Stimulated activated CD8-positive, alpha-beta memory T cell treated with anti-CD3 and anti-CD28 coated beads, Interleukin-2, amount 100 ng/mL, for 48 hours (primary cell): Measurements from ENCODE around the gene CAMSAP1.
"Not testable (repeated sequence)": the region's sequence is repeated elsewhere in the genome, so short reads cannot be mapped to it uniquely, and the experiment has no call there.

Experiments
- DNase-seq, 2 donors: peaks; one replicate each; pipeline ENCODE4 v3.0.0-alpha.2; 2020; ENCODE audit warnings: low read depth in 2 of 2

CAMSAP1 gene

DNA sequence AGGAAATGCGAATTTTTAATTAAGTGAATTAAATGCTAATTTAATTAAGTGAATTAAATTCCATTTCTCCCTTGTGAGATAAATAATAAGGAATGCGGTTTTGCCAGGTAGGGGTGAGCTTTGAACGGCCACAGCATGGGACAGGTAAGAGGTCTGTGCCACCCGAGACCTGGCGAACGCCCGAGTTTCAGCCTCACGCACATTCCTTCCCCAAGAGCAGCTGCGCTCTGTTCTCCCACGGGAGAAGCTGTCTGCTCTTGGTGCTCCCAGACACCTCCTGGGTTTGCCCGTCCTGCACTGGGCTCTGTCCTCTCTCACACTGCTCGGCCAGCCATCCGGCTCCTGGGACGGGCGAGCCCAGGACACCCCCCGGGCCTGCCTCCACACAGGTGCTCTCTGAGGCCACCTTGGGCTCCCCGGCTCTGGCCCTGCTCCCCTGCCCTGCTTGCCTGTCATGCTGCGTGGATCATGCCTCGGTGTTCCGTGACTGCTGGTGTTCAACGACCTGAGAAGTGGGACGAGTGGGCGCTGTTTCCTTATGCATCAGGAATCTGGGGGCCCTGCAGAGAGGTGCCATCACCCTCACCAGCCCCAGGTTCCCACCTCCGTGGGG lies 13.7 kb upstream of the CAMSAP1 start:
- DNase-seq = no peak

DNA sequence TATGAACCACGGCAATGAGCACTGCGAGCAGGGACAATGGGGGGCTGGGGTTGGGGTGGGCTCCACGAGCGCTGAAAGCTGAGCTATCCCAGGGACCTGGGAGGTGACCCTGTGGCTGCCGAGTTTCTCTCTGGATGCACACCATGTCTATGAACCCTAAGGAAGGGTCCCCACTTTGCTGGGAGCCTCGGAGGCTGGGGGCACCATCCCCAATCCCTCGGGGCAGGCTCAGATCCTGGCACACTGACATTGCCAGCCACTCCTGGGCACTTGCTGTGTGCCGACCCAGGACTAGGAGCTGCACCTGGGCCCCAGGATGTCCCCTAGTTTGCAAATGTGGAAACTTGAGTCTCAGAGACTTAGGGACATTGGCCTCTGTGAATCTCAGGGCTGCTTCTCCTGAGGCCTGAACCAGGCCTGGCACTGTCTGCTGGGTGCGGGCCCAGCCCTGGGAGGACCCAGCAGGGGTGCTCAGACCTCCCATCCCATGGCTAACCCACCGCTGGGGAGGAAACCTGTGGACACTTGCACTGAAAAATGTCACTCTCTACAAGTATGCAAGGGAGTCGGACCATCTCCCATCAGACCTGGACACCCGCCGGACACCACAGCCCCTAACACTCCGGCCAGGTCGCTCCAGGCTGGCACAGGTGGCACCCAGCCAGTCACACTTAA lies 13.0 kb upstream of the CAMSAP1 start:
- no peak for DNase-seq

DNA sequence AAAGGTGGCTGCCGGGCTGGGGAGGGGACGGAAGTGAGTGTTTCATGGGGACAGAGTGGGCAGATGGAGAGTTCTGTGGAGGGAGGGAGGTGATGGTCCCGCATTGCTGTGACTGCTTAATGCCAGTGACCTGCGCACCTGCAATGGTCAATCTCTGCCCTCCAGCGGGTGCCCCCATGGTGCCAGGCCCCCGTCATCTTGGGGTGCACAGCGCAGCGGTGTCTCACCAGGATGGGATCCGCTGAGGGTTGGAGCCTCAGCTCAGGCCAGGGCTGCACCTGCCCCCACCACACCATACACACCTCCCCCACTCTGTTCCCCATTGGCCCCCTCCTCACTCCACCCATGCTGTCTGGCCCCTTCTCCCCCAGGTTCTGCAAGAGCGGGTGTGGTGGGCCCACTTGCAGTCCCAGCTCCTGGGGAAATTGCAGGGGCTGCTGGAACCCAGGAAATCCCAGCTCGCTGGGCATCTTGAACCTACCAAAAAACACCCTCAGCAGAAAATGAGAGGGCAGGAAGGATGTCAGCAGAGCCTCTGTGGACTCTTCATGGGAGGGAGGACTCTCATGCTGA lies 12.1 kb upstream of the CAMSAP1 start:
- DNase-seq = no peak

DNA sequence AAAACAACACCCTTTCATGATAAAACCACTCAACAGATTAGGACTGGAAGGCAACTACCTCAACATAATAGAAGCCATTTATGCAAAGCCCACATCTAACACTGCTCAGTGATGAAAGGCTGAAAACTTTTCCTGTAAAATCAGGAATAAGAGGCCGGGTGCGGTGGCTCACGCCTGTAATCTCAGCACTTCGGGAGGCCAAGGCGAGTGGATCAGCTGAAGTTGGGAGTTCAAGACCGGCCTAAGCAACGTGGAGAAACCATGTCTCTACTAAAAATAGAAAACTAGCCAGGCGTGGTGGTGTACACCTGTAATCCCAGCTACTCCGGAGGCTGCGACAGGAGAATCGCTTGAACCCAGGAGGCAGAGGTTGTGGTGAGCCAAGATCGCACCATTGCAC lies 8.9 kb upstream of the CAMSAP1 start:
- DNase-seq = not testable (repeated sequence)

DNA sequence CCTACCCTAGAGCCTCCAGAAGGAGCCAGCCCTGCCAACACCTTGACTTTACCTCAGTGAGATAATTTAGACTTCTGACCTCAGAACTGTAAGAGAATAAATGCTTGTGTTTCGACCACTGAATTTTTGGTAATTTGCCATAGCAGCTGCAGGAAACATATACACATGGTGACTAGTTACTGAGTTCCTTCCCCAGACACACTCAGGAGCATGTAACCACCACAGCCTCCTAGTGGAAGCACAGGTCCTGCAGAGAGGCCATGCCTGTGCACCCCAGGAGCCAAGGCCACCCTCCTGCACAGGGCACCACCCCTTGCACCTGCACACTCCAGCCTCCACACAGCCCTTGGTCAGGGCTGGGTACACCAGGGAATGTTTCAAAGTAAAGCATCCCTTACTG lies 7.6 kb upstream of the CAMSAP1 start:
- DNase-seq = no peak

DNA sequence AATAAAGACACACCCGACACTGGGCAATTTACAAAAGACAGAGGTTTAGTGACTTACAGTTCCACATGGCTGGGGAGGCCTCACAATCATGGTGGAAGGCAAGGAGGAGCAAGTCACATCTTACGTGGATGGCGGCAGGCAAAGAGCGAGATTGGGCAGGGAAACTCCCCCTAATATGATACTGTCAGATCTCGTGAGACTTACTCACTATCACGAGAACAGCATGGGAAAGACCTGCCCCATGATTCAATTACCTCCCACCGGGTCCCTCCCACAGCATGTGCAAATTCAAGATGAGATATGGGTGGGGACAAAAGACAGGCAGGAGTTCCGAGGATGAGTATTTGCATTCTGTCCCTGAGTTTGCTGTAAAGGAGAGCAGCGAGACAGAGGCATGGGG lies 3.9 kb upstream of the CAMSAP1 start:
- DNase-seq = not testable (repeated sequence)

DNA sequence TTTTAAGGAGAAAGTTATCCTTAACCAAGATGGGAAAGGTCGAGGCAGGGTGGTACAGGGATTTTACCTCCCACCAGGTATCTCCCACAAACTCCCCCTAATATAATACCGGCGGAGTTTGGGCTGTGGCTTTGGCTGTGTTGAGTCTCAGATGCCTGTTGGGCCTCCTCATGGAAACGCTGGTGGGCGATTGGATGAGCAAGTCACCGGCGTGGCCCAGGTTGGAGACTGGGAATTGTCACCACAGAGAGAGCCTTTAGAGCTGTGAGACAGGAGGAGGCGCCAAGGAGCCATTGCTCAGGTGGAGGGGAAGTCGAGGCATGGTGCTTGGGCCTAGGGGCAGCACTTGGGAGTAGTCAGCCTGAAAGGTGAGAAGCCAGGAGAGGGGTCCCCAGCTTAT lies 3.4 kb upstream of the CAMSAP1 start:
- no peak for DNase-seq

DNA sequence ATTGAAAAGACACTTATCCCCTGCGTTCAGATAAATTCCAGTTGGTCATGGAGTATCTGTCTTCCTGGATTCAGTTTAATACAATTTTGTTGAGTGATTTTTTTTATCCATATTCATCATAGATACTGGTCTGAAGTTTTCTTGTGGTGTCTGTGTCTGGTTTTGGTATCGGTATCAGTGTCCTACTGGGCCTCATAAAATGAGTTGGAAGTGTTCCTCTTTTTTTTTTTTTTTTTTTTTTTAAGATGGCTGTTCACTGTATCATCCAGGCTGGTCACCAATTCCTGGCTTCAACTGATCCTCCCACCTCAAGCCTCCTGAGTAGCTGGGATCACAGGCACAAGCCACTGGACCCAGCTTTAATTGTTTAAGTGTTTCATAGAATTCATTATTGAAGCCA lies 2.9 kb upstream of the CAMSAP1 start:
- DNase-seq = no peak

DNA sequence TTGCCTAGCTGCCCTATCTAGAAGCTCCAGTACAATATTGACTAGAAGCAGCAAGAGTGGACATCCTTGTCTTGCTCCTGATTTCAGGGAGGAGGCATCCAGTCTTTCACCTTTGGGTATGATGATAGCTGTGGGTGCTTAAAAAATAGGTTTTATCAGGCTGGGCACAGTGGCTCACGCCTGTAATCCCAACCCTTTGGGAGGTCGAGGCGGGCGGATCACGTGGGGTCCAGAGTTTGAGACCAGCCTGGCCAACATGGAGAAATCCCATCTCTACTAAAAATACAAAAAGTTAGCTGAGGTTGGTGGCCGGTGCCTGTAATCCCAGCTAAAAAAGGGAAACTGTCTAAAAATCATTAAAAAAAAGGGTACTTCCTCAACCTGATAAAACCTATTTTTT lies 2.0 kb upstream of the CAMSAP1 start:
- no peak for DNase-seq

DNA sequence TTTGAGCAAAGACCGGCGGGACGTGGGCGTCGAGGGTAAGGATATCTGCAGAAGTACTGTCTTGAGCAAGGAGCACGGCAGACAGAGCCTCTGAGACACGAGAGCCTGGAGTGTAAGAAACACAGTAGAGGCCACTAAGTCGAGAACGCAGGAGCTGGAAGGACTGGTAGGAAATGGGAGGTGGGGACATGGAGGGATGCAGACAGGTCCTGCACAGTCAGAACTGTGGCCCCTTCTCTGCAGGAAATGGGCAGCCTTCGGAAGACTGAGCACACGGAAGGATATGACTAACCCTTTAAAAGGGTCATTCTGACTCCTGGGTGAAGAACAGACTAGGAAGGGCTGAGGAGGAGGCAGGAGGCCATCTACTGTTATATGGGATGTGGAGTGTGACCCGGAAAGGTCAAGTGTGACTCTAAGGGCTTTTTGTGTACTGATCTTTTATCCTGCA lies 1.4 kb upstream of the CAMSAP1 start:
- DNase-seq = no peak

DNA sequence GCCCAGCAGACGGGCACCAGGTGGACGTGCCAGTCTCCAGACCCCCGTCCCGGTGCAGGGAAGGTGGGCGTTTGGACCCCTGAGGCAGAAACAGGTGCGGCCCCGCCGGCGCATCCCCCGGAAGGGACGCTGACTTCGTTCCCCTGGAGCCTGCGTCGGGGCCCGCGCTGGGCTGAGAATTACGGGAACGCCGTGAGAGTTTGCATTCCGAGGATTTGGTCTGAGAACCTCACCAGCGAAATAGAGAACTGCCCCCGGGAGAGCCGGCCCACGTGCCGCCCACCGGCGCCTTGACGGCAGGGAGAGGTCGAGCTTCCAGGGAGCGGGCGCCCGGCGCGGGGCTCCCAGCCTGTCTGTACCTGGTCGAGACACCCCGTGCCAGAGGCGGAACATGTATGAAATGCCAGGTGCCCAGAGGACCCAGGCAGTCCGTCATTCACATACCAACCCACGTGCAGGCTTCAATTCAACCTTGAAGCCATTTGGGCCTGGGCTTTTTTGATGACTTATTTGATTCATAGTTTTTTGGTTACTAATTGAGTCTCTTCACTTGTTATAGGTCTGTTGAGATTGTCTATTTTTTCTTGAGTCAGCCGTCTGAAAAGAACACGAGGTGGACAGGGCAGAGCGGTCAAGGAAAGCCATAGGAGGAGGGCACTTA lies 877 bp upstream of the CAMSAP1 start:
- DNase-seq = no peak

DNA sequence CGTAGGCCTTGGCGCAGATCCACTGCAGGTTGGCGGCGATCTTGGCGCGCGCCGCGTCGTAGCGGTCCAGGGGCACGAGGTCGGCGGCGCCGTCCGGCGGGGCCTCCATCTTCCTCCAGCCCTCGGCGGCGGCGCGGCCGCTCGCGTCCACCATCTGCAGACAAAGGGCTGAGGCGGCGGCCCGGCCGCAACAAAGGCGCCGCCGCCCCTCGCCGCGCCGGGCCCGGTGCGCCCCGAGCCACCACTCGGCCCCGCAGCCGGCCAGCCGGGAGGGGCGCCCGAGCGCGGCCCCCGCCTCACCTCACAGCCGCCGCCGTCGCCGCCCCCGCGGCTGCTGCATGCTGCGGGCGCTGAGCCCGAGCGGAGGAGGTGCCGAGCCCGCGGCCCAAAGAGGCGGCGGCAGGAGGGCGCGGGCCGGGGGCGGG lies 328 bp downstream of the CAMSAP1 start:
- no peak for DNase-seq

DNA sequence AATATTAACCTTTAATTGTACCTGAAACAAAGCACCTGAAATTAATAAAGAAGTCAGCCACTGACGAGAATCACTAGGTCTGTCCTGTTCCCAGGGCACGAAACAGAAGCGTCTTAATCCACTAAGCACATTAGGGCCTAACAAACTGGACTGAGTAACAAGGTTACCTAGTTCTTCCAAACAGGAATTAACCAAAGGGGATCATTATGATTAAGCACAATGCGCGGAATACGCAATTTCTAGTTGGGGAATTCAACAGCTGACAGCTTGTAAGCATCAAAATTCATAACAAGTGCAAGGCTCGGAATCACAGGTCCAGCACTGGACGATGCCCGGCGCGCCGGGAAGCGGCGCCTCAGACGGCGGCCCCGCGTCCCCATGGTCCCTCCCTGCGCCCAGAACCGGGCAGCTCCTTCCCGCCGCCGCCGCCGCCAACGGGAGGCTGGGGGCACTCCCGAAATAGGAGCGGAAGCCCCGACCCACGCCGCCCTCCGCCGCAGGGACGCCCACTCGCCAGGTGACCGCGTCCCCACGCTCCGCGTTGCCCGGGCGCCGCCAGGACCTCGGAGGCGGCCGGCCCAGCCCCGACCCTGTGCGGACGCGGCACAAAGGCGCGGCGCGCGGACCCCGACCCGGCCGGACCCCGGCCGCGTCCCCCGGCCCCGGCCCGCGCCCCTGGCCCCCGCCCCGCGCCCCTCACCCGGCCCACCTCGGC lies 898 bp downstream of the CAMSAP1 start:
- DNase-seq = no peak

DNA sequence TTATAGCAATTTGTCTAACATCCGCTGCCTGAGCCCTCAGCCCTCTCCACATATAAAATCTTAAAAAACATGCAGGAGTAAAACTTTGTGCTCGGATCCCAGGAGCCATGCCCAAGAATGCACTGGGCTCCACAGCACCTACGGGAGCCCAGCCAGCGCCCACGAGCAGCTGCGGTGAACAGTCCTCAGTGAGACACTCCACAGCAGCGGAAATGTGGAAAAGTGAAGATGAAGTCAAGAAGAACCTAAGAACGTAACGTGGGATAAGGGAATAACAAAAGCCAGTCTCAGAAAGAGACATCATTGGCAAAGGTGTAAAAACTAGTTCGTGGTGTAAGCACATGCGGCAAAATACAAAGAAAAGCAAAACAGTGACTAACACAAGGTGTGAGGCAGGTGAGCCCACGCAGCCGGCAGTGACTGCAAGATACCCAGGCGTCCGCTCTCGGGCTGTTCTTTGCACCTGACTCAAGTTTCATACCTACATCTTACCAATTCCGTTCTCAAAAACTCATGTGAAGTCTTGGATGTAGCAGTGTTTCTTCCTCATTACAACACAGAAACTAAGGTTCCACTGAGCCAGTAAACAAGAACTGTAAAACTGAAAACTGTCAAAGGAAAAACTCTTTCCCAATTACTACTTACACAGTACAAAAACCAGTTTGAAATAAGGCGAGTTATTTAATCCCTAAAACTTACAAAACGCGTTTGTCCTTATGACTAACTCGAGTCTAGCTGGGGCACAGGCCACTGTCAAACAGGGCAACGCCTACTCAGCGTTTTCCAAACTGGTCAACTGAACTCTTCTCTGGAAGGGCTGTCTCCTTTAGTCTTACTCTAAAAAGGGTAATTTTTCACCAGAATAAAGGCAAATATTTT lies 1.7 kb downstream of the CAMSAP1 start:
- DNase-seq = peak in 1 of 2 donors; percentile 61

DNA sequence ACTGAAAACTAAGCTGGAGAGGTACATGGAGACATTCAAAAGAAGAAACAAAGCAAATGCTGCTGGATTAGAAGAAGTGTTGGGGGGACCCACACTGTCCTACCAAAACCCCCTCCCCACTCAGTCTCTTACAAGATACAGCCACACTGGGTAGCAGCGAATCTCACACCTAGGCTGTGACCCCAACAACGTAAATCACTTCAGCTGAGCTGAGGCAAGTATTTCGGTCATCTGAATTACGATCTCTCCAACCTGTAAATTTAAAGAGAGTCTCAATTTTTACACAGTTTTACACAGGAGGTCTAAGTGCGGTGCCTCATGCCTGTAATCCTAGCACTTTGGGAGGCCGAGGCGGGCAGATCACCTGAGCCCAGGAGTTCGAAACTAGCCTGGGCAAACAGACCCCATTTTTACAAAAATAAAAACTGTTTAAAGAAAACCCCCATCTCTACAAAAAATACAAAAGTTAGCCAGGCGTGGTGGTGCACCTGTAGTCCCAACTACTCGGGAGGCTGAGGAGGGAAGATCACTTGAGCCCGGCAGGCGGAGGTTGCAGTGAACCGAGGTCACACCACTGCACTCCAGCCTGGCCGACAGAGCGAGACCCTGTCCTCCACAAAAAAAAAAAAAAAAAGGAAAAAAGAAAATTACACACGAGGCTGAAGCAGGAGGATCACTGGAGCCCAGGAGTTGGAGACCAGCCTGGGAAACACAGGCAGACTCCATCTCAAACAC lies 3.4 kb downstream of the CAMSAP1 start:
- no peak for DNase-seq

DNA sequence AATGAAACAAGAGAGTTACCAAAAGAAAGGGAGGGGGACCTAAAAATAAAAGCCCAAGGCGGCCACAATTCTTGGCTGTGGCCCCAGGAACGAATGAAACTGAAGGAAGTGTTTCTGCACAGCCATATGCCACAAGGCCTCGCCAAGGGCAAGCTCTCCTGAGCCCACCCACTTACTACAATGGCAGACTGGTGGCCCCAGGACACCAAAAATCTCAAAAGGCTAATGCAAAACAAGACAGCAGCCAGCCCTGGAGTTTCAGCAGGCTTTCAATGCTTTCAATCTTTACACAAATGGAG lies 4.0 kb downstream of the CAMSAP1 start:
- no peak for DNase-seq

DNA sequence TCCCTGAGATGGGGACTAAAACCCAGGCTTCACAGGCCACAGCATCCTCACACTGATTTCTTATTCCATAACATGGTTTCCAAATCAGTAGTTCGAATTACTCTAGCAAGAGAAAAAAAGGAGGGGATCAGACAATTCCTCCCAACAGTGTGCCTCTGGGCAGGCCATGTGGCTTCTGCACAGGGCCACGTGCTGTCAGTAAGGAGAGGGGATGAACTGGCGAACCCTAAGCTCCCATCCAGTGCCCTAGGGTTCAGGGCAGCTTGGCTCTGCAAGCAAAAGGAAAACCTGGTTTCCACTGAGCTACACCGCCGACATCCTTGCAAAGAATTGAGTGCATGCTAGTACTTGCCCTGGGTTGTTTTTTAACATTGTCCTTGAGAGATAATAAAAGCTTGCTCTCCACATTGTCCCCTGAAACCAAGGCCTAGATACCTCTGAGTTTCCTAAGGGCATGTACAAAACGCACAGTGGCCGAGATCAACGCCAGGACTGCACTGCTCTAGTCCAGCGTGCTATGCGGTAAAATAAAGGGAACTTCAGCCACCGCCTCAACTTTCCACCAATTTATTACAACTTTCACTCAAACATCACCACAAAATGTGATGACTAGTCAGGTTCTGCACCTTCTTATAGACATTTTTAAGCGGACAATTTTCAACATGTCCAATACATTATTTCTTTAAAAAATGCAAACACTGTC lies 4.5 kb downstream of the CAMSAP1 start:
- DNase-seq = no peak

DNA sequence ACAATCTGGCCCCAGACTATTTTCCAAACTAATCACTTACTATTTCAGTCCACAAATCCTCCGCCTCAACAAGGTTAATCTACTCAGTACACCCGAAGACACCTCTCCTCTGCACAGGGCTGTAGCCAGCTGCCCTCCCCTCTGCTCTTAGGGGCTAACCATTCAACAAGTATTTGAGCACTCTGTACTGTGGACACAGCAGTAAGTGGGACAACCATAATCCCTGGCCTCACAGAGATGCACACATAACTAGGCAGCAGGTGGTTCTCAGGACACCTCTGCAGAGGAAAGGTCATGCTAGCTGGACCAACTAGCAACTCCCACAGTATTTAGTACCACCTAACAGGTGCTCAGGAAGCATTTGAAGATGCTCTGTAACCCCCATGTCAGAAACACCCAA lies 5.5 kb downstream of the CAMSAP1 start:
- no peak for DNase-seq

DNA sequence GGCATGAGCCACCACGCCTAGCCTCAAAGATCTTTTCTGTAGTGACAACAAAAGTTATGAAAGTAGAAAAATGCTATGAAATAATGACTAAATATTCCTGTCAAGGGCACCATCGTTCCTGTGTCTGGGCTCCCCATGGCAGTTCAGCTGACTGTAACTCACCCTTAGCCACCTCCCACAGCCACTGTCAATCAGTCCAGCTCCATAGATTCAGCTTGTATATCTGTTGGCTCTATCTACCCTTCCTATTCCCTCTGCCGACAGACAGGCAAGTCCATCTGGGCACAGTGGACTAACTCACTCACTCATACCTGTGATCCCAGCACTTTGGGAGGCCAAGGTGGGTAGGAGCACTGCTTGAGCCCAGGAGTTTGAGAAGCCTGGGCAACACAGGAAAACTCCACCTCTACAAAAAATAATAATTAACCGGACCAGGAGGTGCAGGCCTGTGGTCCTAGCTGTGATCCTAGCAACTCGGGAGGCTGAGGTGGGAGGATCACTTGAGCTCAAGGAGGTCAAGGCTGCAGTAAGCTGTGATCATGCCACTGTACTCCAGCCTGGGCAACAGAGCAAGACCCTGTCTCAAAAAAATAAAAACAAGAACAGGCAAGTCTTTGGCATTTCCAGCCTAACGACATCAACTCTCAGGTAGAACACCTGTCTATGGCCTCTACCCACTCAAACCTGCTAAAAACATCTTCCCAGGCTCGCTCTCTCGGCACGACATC lies 6.2 kb downstream of the CAMSAP1 start:
- no peak for DNase-seq
